ENCODE results near the gene GLIPR1L1.
"Not testable (repeated sequence)": the region's sequence is repeated elsewhere in the genome, so short reads cannot be mapped to it uniquely, and the experiment has no call there.

Gene GLIPR1L1

DNA sequence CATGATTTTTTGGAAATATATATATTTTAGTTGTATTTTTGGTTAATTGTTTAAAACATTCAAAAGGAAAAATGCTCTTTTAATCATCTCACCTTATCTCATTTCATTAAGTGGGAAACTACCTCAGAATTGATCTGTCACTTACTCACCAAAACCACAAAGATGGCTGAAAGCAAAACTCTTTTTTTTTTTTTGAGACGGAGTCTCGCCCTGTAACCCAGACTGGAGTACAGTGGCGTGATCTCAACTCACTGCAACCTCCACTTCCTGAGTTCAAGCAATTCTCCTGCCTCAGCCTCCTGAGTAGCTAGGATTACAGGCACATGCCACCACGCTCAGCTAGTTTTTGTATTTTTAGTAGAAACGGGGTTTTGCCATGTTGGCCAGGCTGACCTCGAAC, 11.7 kb downstream of the GLIPR1L1 start:
- intact Hi-C loops (cut with DNase I) = not testable (repeated sequence)

GRCh38 chr12:75349946-75350345, 15.5 kb downstream of the GLIPR1L1 start:
- intact Hi-C loops (cut with DNase I) = no loop called here
- DNase-seq = peak in 2 of 10 donors; percentile 49 to 50

More for the DNA sequence above, 11.7 kb downstream of the GLIPR1L1 start:
- DNase-seq = not testable (repeated sequence)

- peak in 1 of 10 donors; percentile 51 for DNase-seq
- intact Hi-C loops (cut with DNase I) = no loop called here
Measured at GRCh38 chr12:75350413-75350812, 15.9 kb downstream of the GLIPR1L1 start.

DNA sequence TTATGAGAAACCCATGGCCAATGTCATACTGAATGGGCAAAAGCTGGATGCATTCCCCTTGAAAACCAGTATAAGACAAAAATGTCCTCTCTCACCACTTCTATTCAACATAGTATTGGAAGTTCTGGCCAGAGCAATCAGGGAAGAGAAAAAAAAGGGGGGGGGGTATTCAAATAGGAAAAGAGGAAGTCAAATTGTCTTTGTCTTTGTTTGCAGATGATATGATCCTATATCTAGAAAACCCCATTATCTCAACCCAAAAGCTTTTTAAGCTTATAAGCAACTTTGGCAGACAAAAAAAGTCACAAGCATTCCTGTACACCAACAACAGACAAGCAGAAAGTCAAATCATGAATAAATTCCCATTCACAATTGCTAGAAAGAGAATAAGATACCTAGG, 19.5 kb downstream of the GLIPR1L1 start:
- no peak for DNase-seq
- intact Hi-C loops (cut with DNase I) = no loop called here

DNA sequence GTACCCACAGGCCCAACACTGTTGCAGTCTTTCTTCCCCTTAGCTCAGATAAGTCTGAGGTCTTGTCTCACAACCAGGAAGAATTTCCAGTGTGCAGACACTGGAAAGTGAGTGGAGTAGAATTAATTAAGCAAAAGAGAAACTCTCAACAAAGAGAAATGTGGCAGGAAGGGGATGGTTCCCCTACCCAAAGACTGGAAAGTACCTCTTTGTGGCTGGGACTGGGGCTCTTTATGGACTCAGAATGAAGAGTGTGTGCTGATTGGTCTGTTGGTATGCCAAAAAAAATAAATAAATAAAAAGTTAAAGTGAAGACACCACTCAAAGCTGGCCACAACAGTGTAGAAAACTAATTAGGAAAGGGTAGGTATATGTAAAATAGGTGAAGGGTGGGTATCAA, 26.4 kb downstream of the GLIPR1L1 start:
- intact Hi-C loops (cut with DNase I) = no loop called here

GRCh38 chr12:75361408-75361807, 26.9 kb downstream of the GLIPR1L1 start:
- intact Hi-C loops (cut with DNase I) = no loop called here
- DNase-seq = no peak

More for the DNA sequence above, 26.4 kb downstream of the GLIPR1L1 start:
- DNase-seq = no peak

DNA sequence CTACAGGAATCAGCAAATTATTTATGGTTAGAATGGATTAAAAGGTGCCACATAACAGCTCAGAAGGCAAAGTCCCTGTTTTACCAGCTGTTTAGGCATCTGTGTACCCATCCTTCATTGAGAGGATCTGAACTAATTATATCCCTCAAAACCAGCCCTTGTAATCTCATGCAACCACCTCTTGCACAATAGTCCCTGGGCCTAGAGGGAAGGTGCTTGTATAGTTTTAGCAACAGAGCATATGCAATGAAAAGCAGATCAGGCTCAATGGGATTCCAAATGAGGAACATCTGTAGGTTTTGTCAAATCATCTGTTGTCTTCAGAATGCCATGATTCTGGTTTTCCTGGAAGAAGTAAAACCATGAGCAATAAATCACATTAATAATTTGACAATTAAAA, 30.4 kb downstream of the GLIPR1L1 start:
- intact Hi-C loops (cut with DNase I) = no loop called here
- no peak for DNase-seq

DNA sequence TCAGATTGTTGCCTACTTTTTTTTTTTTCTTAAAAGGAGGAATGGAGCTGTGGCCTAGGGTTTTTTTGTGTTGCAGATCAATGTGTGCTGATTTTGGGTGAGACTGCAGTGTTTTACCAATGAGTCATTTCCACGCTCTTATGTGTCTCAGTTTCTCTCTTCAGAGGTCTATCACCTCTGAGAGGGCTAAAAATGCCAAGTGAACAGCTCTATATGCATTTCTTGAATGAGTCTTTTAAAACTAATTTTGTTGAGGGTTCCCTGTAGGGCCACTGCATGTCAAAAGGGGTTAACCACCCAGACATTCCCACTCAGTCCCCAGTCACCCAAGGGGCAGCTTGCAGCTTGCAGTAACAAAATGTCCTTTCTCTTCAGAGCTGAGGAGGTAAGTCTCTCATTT, 32.2 kb downstream of the GLIPR1L1 start:
- intact Hi-C loops (cut with DNase I) = no loop called here
- no peak for DNase-seq

GRCh38 chr12:75374971-75375370, 40.5 kb downstream of the GLIPR1L1 start:
- intact Hi-C loops (cut with DNase I) = no loop called here
- DNase-seq = no peak

GRCh38 chr12:75378354-75378753, 43.9 kb downstream of the GLIPR1L1 start:
- DNase-seq = no peak
- intact Hi-C loops (cut with DNase I) = no loop called here

GRCh38 chr12:75389061-75389460, 54.6 kb downstream of the GLIPR1L1 start:
- intact Hi-C loops (cut with DNase I) = no loop called here
- no peak for DNase-seq

DNA sequence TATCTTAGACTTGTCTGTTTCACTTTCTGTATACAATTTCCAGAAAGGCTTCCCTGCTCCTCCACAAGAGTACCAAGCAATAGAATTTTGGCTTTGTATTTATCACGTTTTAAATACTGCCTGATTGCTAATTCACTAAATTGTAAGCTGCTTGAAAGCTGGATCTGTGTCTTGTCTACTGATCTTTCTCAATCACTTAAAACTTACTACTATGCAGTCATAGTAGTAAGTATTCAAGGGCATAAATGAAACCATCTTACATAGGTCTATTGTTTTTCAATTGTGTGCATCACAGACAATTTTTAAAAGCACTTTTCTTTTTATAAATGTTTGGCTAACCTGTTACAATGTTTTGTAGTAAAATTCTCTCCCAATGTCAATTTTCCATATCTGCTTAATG, 55.2 kb downstream of the GLIPR1L1 start:
- DNase-seq = no peak
- intact Hi-C loops (cut with DNase I) = loop anchor here (2.0 to 5.0 kb wide), 3 partner anchors 55 to 118 kb away; partner anchors contain the start of genes GLIPR1 and GLIPR1L1

GRCh38 chr12:75390156-75390898, 55.9 kb downstream of the GLIPR1L1 start:
- intact Hi-C loops (cut with DNase I) = loop anchor here (2.0 to 5.0 kb wide), 3 partner anchors 56 to 117 kb away; partner anchors contain the start of genes GLIPR1 and GLIPR1L1
- no peak for DNase-seq

DNA sequence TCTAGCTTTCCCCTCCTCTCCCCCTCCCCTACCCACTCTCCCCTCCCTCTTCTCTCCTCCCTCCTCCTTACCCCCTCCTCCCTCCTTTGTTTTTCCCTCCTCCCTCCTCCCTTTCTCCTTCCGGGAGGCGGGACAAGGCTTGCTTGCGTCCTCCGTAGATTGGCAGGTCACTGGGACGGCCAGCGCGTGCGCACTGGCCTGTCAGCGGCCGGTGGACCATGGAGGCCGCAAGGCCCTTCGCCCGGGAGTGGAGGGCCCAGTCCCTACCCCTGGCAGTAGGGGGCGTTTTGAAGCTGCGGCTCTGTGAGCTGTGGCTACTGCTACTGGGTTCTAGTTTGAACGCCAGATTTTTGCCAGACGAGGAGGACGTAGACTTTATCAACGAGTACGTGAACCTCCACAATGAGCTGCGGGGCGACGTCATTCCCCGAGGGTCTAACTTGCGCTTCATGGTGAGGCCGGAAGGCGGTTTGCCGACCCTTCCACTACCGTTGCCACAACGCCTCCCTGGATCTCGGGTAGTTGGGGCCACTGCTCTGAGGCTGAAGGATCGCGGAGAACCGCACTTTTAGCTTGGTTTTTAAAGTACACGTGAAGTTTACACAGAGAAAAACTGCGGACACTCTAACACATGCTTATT, 56.5 kb downstream of the GLIPR1L1 start, which contains the start of gene GLIPR1L2:
Gene GLIPR1L2, plus strand, starts transcription at position 191 of the 640 bp plus-strand sequence. Its CDS starts 28 bp downstream, at position 219.
- intact Hi-C loops (cut with DNase I) = loop anchor here (2.0 to 5.0 kb wide), 3 partner anchors 56 to 116 kb away; partner anchors contain the start of genes GLIPR1 and GLIPR1L1
- peak; percentile 91 to 99 (median 95) for DNase-seq

DNA sequence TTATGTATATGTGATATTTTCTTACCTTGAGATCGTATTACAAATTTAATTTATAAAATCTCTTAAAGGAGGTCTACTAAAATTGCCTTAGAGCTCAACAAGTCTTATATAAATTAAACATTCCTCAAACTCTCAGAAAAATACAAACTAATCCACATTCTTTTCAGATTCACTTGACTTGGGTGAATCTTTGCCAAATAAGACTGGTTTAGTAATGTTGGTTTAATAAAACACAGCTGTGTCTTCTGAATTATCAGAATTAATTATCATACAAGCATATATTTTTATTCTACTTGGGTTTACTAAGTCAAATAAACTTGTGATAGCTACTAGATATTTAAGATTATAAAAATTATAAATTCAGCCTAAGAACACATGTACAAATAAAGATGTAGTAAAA, 69.8 kb downstream of the GLIPR1L1 start:
- intact Hi-C loops (cut with DNase I) = no loop called here
- DNase-seq = no peak

GRCh38 chr12:75407683-75408082, 73.2 kb downstream of the GLIPR1L1 start:
- intact Hi-C loops (cut with DNase I) = no loop called here

GRCh38 chr12:75409830-75410229, 75.4 kb downstream of the GLIPR1L1 start:
- DNase-seq = no peak
- intact Hi-C loops (cut with DNase I) = no loop called here

More at GRCh38 chr12:75407683-75408082, 73.2 kb downstream of the GLIPR1L1 start:
- no peak for DNase-seq

DNA sequence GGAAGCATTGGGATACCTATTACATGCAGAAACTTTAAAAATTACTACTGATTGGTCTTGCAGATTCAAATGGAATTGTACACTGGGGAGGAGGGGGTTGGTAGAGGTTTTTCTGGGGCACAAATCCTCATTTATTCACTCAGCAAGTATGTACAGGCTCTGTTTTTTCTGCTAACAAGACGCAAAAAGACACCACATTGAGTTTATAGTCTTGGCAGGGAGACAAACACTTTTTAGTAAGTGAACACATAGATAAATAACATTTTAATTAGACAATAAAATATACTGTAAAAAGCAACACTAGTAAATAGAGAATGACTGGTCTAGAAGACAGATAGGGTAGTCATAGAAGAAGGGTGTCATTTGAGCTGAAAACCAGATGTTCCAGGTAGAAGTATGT, 80.2 kb downstream of the GLIPR1L1 start:
- no peak for DNase-seq
- intact Hi-C loops (cut with DNase I) = no loop called here

DNA sequence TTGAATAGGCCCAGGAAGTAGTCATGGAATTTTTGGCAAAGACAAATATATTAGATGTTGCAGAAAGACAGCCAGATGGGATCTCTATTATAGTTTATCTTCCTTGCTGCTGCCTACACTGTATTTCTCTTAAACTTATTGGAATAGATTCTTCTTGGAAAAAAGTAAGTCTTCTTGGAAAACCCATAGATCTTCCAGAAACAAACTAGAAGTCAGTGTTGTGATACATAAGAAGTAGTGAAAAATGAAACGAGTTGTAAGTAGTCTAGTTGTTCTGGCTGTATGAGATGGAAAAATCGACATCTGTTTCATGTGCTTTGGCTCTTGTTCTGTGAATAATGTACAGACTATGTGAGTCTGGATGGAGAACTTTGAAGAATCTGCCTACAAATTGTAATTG, 85.4 kb downstream of the GLIPR1L1 start:
- DNase-seq = no peak
- intact Hi-C loops (cut with DNase I) = no loop called here

All from posterior cingulate gyrus (tissue), 11 donors.